Gastrocnemius medialis (tissue), 4 donors: ENCODE data around the gene APC2. TPM values are rescaled to one million over a fixed set of nuclear protein-coding genes. Genes with fewer than 3 reads are reported as not detected.
"Not testable (repeated sequence)": the region's sequence is repeated elsewhere in the genome, so short reads cannot be mapped to it uniquely, and the experiment has no call there.

Experiments used
- ATAC-seq, 2 donors: fragments of 150-250 bp; one replicate each; pipeline ENCODE4 v1.9.1; 2016
- DNase-seq, 2 donors: peaks; one replicate each; pipeline ENCODE4 v3.0.0-alpha.2; 2019
- H3K27ac ChIP-seq, 4 donors: fragments of 200-600 bp; sonication (generic); 1 replicate in 1 of 4; 2 replicates in 3 of 4; pipeline ENCODE4 v1.5.1; 2016 to 2018; ENCODE audit warnings: mild to moderate bottlenecking in 2 of 4, moderate library complexity in 1 of 4
- H3K27me3 ChIP-seq, 3 donors: fragments of 200-600 bp; sonication (generic) in 2 of 3; 1 replicate in 1 of 3; 2 replicates in 2 of 3; pipeline versions ENCODE4 v1.5.1 to v1.6.0; 2016 to 2019; ENCODE audit warnings: mild to moderate bottlenecking in 1 of 3, moderate library complexity in 1 of 3
- H3K36me3 ChIP-seq, 2 donors: fragments of 200-600 bp; sonication (generic) in 1 of 2; one replicate each; pipeline ENCODE4 v1.5.1; 2017 to 2018
- H3K4me1 ChIP-seq, 2 donors: fragments of 200-600 bp; sonication (generic) in 1 of 2; one replicate each; pipeline ENCODE4 v1.5.1; 2016 to 2017; ENCODE audit warnings: mild to moderate bottlenecking in 2 of 2
- H3K4me3 ChIP-seq, 4 donors: fragments of 200-600 bp; sonication (generic) in 3 of 4; 1 replicate in 1 of 4; 2 replicates in 3 of 4; pipeline ENCODE4 v1.5.1; 2016 to 2019; ENCODE audit warnings: mild to moderate bottlenecking in 2 of 4
- H3K9me3 ChIP-seq, 3 donors: fragments of 200-600 bp; sonication (generic) in 2 of 3; 1 replicate in 1 of 3; 2 replicates in 2 of 3; pipeline ENCODE4 v1.5.1; 2016 to 2019
- POLR2A ChIP-seq, 2 donors: fragments of 450-650 bp; IDR thresholded peaks; one replicate each; pipeline ENCODE4 v1.6.1; 2017; ENCODE audit warnings: antibody characterized with exemption in 2 of 2, mild to moderate bottlenecking in 2 of 2, moderate library complexity in 2 of 2
- in situ Hi-C, 4 donors: fragments of 200-750 bp; cut with MboI; loops; one replicate each; pipeline versions ENCODE4 v1.15.0 to v1.8.0; 2017; ENCODE audit warnings: low sequenced_read_pairs in 4 of 4
- intact Hi-C: fragments of 100-400 bp; cut with DNase I; formaldehyde crosslinking; loops from one replicate; pipeline ENCODE4 v1.15.1; 2023; ENCODE audit warnings: low total_unique reads
- total RNA-seq, 4 donors: library from RNA; depleted of rRNA; stranded (reverse); fragments of >200 nt; gene quantifications; one replicate each; pipeline versions ENCODE4 v1.1.0 to v1.2.3, GENCODE V29; 2016
- TF ChIP-seq, protein P1 (sequence below), 5 experiments: fragments of 450-650 bp in 3 of 5; fragments of 200-600 bp in 2 of 5; sonication (generic) in 2 of 5; IDR thresholded peaks in 4 of 5; conservative IDR thresholded peaks in 1 of 5; 1 replicate in 4 of 5; 2 replicates in 1 of 5; pipeline ENCODE4 v1.5.1; 2016 to 2019; ENCODE audit warnings: antibody characterized with exemption in 5 of 5, mild to moderate bottlenecking in 3 of 5, moderate library complexity in 3 of 5

Gene APC2
- total RNA-seq, 4 donors from 2014 or later = 0.04 TPM; not detected in 3

DNA sequence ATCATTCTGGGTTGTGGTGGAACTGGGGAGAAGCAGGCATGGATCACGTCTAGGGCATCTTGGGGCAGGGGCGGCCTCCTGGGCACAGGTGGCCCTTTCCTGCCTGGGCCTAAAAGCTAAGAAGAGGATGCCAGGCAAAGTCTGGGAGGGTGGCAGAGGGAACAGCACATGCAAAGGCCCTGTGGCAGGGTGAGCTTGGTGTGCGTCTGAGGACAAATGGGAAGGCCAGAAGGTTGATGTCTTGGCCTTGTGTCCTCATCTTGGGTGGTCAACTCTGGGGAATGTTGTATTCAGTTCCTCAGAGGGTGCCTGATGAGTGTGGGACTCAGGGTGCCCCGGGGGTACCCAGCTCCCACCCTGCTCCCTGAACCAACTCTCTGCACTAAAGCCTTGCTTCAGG is 68.5 kb downstream of the APC2 start:
- in situ Hi-C loops = no loop called here
- DNase-seq (no peak), ATAC-seq (no peak)
- Histone ChIP-seq H3K27me3 (peaks cover 0 to 6% (median 5%) of the 10 kb centered on the region in 3 donors), H3K27ac (no peak overlapping the region), H3K4me1 (peaks cover 3 to 14% of the 10 kb centered on the region in 2 donors), H3K9me3 (no peaks in the 10 kb centered on the region), H3K36me3 (no peaks in the 10 kb centered on the region), H3K4me3 (no peak overlapping the region)
- TF ChIP-seq POLR2A (IDR thresholded peaks at IDR 0.05) = no peak
- TF ChIP-seq, protein P1, sequence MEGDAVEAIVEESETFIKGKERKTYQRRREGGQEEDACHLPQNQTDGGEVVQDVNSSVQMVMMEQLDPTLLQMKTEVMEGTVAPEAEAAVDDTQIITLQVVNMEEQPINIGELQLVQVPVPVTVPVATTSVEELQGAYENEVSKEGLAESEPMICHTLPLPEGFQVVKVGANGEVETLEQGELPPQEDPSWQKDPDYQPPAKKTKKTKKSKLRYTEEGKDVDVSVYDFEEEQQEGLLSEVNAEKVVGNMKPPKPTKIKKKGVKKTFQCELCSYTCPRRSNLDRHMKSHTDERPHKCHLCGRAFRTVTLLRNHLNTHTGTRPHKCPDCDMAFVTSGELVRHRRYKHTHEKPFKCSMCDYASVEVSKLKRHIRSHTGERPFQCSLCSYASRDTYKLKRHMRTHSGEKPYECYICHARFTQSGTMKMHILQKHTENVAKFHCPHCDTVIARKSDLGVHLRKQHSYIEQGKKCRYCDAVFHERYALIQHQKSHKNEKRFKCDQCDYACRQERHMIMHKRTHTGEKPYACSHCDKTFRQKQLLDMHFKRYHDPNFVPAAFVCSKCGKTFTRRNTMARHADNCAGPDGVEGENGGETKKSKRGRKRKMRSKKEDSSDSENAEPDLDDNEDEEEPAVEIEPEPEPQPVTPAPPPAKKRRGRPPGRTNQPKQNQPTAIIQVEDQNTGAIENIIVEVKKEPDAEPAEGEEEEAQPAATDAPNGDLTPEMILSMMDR (IDR thresholded peaks at IDR 0.05 in 4 of 5, conservative IDR thresholded peaks at IDR 0.05 in 1 of 5) = no peak
- intact Hi-C loops = no loop called here

DNA sequence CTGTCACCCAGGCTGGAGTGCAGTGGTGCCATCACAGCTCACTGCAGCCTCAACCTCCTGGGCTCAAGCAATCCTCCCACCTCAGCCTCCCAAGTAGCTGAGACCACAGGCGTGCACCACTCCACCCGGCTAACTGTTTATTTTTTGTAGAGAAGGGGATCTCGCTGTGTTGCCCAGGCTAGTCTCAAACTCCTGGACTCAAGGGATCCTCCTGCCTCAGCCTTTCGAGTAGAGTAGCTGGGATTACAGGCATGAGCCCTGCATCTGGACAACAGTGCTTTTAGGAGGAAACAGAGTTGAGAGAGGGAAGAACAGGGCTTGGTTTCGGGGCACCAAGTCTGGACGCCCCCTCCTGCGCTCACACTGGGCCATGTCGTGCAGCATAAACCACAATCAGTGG is 69.9 kb downstream of the APC2 start:
- intact Hi-C loops, DNase-seq, ATAC-seq, H3K9me3 ChIP-seq, H3K4me3 ChIP-seq, H3K36me3 ChIP-seq, in situ Hi-C loops, H3K27ac ChIP-seq, H3K4me1 ChIP-seq: not testable (repeated sequence)
- peaks cover 6 to 14% (median 12%) of the 10 kb centered on the region in 3 donors for H3K27me3 ChIP-seq

DNA sequence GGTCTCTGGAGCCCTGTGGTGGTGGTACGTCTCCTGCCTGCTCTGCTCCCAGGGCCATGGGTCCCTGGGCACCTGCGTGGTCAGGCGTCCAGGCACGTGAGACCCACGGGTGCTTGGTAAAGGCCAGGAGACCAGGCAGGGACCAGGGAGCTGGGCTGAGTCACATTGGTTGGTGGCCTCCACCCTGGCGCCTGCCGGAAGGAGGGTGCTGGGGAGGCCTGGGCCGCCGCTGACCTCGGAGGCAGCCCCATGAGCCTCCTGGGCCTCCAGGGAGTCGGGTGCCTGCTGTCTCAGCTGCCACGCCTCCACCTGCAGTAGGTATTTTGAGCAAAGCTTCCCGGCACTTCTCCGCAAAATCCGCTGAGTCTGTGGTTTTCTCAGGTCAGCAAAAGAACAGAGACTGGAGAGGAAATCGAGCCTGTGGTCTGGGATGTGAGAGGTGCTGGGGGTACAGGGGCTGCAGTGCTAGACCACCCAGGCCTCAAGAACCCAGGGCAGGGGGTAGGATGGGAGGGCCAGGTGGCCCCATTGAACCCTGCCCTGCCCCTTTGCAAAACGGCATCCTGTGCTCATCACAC is 70.4 kb downstream of the APC2 start:
- intact Hi-C loops = no loop called here
- H3K27me3 ChIP-seq = peaks cover 11 to 19% (median 17%) of the 10 kb centered on the region in 3 donors

DNA sequence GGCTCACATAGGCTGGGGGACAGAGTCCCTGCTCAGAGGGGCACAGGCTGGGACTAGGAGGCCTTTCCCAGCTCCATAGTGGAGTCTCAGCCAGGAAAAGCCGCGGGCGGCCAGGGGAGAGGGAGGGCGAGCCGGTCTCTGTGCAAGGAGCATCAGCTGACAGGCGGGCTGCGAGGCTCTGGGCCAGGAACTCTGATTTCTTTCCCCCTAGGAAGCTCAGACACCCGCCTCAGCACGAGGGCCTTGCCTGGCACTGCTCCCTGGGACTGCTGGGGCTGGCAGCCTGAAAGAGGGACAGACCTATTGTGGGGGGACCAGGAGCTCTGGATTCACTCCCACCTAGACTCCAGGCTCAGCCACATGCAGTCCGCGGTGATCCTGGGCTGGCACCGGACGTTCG is 71.7 kb downstream of the APC2 start:
- ATAC-seq (no peak), DNase-seq (no peak)
- no peaks in the 10 kb centered on the region for H3K36me3 ChIP-seq
- no peak for TF ChIP-seq POLR2A (IDR thresholded peaks at IDR 0.05)
- TF ChIP-seq, protein P1 (IDR thresholded peaks at IDR 0.05 in 4 of 5, conservative IDR thresholded peaks at IDR 0.05 in 1 of 5) = no peak
- H3K4me3 ChIP-seq = no peak overlapping the region
- no peak overlapping the region for H3K27ac ChIP-seq
- in situ Hi-C loops (no loop called here), intact Hi-C loops (no loop called here)
- H3K4me1 ChIP-seq = no peaks in the 10 kb centered on the region
- H3K9me3 ChIP-seq = no peaks in the 10 kb centered on the region
- H3K27me3 ChIP-seq = peaks cover 23 to 31% (median 30%) of the 10 kb centered on the region in 3 donors

More for the DNA sequence above, 70.4 kb downstream of the APC2 start:
- Histone ChIP-seq H3K4me1 (no peaks in the 10 kb centered on the region), H3K27ac (no peak overlapping the region), H3K4me3 (no peak overlapping the region), H3K9me3 (no peaks in the 10 kb centered on the region), H3K36me3 (no peaks in the 10 kb centered on the region)
- no peak for ATAC-seq
- no peak for TF ChIP-seq POLR2A (IDR thresholded peaks at IDR 0.05)
- TF ChIP-seq, protein P1 (IDR thresholded peaks at IDR 0.05 in 4 of 5, conservative IDR thresholded peaks at IDR 0.05 in 1 of 5) = no peak
- no peak for DNase-seq
- in situ Hi-C loops = no loop called here

DNA sequence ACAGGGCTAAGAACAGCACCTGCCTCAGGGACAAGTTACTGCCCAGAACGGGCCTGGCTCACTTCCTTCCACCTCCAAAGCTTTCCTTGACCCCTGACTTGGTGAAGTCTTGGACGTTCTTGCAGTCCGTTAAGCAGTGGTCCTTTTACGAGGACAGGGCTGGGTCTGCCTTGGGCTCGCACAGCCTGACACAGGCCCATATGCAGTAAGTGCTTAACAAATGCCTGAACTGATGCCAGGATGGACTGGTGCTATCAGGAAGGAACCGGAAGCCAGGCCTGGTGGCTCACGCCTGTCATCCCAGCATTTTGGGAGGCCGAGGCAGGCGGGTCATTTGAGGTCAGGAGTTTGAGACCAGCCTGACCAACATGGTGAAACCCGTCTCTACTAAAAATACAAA is 72.1 kb downstream of the APC2 start:
- Histone ChIP-seq H3K9me3 (no peaks in the 10 kb centered on the region), H3K27ac (no peak overlapping the region), H3K4me3 (no peak overlapping the region), H3K4me1 (no peaks in the 10 kb centered on the region), H3K36me3 (no peaks in the 10 kb centered on the region), H3K27me3 (peaks cover 26 to 34% (median 33%) of the 10 kb centered on the region in 3 donors)
- in situ Hi-C loops = no loop called here
- TF ChIP-seq, protein P1 (IDR thresholded peaks at IDR 0.05 in 4 of 5, conservative IDR thresholded peaks at IDR 0.05 in 1 of 5) = no peak
- no peak for TF ChIP-seq POLR2A (IDR thresholded peaks at IDR 0.05)
- ATAC-seq = no peak
- intact Hi-C loops = no loop called here
- no peak for DNase-seq
